HG02798 (cell line): ENCODE results near the gene PDLIM7.
"Not testable (repeated sequence)": the region's sequence is repeated elsewhere in the genome, so short reads cannot be mapped to it uniquely, and the experiment has no call there.

Experiments
- ATAC-seq: cut with Tn5 transposase; IDR thresholded peaks from one replicate; pipeline ENCODE4 v1.9.1; 2021; ENCODE audit warnings: mild to moderate bottlenecking; ENCODE audit not compliant: unreplicated experiment, poor library complexity

PDLIM7 gene

GRCh38 chr5:177497292-177498012, at the start of gene PDLIM7:
PDLIM7 (minus strand) TSS chr5:177497604; CDS start chr5:177496512, 1,092 bp downstream.
- ATAC-seq, result peak; percentile 80

- no peak for ATAC-seq
Measured at GRCh38 chr5:177546258-177546741, 48.9 kb upstream of the PDLIM7 start.

GRCh38 chr5:177545487-177546257, 48.3 kb upstream of the PDLIM7 start:
- no peak for ATAC-seq

GRCh38 chr5:177542816-177543465, 45.5 kb upstream of the PDLIM7 start:
- no peak for ATAC-seq

- ATAC-seq, result no peak
Measured at GRCh38 chr5:177540438-177540837, 43.0 kb upstream of the PDLIM7 start.

GRCh38 chr5:177539411-177539810, 42.0 kb upstream of the PDLIM7 start:
- no peak for ATAC-seq

- ATAC-seq, result no peak
Measured at GRCh38 chr5:177538876-177539275, 41.5 kb upstream of the PDLIM7 start.

GRCh38 chr5:177537389-177538361, 40.3 kb upstream of the PDLIM7 start:
- no peak for ATAC-seq

- ATAC-seq, result no peak
Measured at GRCh38 chr5:177536386-177536785, 39.0 kb upstream of the PDLIM7 start.

- no peak for ATAC-seq
Measured at GRCh38 chr5:177535125-177535524, 37.7 kb upstream of the PDLIM7 start.

- ATAC-seq, result not testable (repeated sequence)
Measured at GRCh38 chr5:177534433-177534832, 37.0 kb upstream of the PDLIM7 start.

- no peak for ATAC-seq
Measured at GRCh38 chr5:177531209-177531940, 34.0 kb upstream of the PDLIM7 start.

- no peak for ATAC-seq
Measured at GRCh38 chr5:177530638-177531037, 33.2 kb upstream of the PDLIM7 start.

- ATAC-seq, result no peak
Measured at GRCh38 chr5:177529247-177530203, 32.1 kb upstream of the PDLIM7 start.

GRCh38 chr5:177528631-177529030, 31.2 kb upstream of the PDLIM7 start:
- no peak for ATAC-seq

GRCh38 chr5:177527595-177527994, 30.2 kb upstream of the PDLIM7 start:
- no peak for ATAC-seq

- no peak for ATAC-seq
Measured at GRCh38 chr5:177526791-177527190, 29.4 kb upstream of the PDLIM7 start.

GRCh38 chr5:177526191-177526590, 28.8 kb upstream of the PDLIM7 start:
- ATAC-seq, result no peak
